ENCODE results near the gene NRM. TPM values are rescaled to one million over a fixed set of nuclear protein-coding genes. Genes with fewer than 3 reads are reported as not detected.

The NRM gene
- total and polyA plus RNA-seq, 2 of the 13 experiments (the other 11 are each of a cell fraction or from before 2014, with no cell fraction given), result 12.5 to 16.0 TPM

- TF ChIP-seq THAP7 (CRISPR knock-in tag; IDR thresholded peaks at IDR 0.05) (no peak), ZNF879 (CRISPR knock-in tag; IDR thresholded peaks at IDR 0.05) (no peak), POLR2G (IDR thresholded peaks at IDR 0.05; ENCODE audit: low read depth, low read length) (peak; percentile 84), ZNF589 (CRISPR knock-in tag; conservative IDR thresholded peaks at IDR 0.05) (no peak), ZNF605 (CRISPR knock-in tag; IDR thresholded peaks at IDR 0.05) (no peak), HDAC1 (CRISPR knock-in tag; IDR thresholded peaks at IDR 0.05) (no peak), HCFC1 (IDR thresholded peaks at IDR 0.05; ENCODE audit: low read depth, low read length) (no peak), ZNF138 (CRISPR knock-in tag; IDR thresholded peaks at IDR 0.05; ENCODE audit: low read depth) (no peak), POGK (CRISPR knock-in tag; conservative IDR thresholded peaks at IDR 0.05) (no peak), IRX3 (CRISPR knock-in tag; IDR thresholded peaks at IDR 0.05; ENCODE audit: borderline replicate concordance, low read depth) (no peak), ZNF616 (CRISPR knock-in tag; IDR thresholded peaks at IDR 0.05; ENCODE audit: low read depth) (no peak), CBFB (CRISPR knock-in tag; IDR thresholded peaks at IDR 0.05) (no peak), NFE2 (CRISPR knock-in tag; IDR thresholded peaks at IDR 0.05) (no peak), ATF2 (CRISPR knock-in tag; IDR thresholded peaks at IDR 0.05) (no peak), ZNF770 (CRISPR knock-in tag; IDR thresholded peaks at IDR 0.05) (no peak), SALL1 (CRISPR knock-in tag; IDR thresholded peaks at IDR 0.05) (peak; percentile 57), MTERF4 (CRISPR knock-in tag; IDR thresholded peaks at IDR 0.05) (no peak), NCOA2 (CRISPR knock-in tag; IDR thresholded peaks at IDR 0.05) (no peak; the same call in 1 of the 2 replicates), MTA1 (CRISPR knock-in tag; IDR thresholded peaks at IDR 0.05; ENCODE audit: borderline replicate concordance) (no peak), ZNF317 (CRISPR knock-in tag; IDR thresholded peaks at IDR 0.05) (0 out of 2 replicates have a peak, but pooled peaks have one; percentile 19)
These were observed 35.1 kb upstream of the NRM start (continued) for GRCh38 chr6:30725713-30726505.

All from HepG2 (cell line).